ENCODE data around the gene LYRM1.
"Not testable (repeated sequence)": the region's sequence is repeated elsewhere in the genome, so short reads cannot be mapped to it uniquely, and the experiment has no call there.

LYRM1 gene

GRCh38 chr16:20903899-20904506, 3.4 kb downstream of the LYRM1 start:
- DNase-seq, result no peak

- peak; percentile 47 for DNase-seq
Observed at GRCh38 chr16:20904507-20905081, 4.0 kb downstream of the LYRM1 start.

- no peak for DNase-seq
Observed at GRCh38 chr16:20905576-20905975, 5.0 kb downstream of the LYRM1 start.

GRCh38 chr16:20906341-20907255, 6.0 kb downstream of the LYRM1 start:
- DNase-seq, result no peak

GRCh38 chr16:20910781-20911321, 10.3 kb downstream of the LYRM1 start:
- no peak for DNase-seq

GRCh38 chr16:20911361-20911760, 10.8 kb downstream of the LYRM1 start:
- DNase-seq, result no peak

GRCh38 chr16:20916289-20916688, 15.7 kb downstream of the LYRM1 start:
- DNase-seq, result no peak

- no peak for DNase-seq
Observed at GRCh38 chr16:20916942-20917341, 16.4 kb downstream of the LYRM1 start.

- no peak for DNase-seq
Observed at GRCh38 chr16:20918486-20919239, 18.1 kb downstream of the LYRM1 start.

GRCh38 chr16:20920091-20920490, 19.5 kb downstream of the LYRM1 start:
- DNase-seq, result no peak

- DNase-seq, result no peak
Observed at GRCh38 chr16:20920799-20921198, 20.2 kb downstream of the LYRM1 start.

- no peak for DNase-seq
Observed at GRCh38 chr16:20923876-20924275, 23.3 kb downstream of the LYRM1 start.

GRCh38 chr16:20925751-20926150, 25.2 kb downstream of the LYRM1 start:
- DNase-seq, result no peak

GRCh38 chr16:20928774-20929411, 28.3 kb downstream of the LYRM1 start:
- DNase-seq, result no peak

GRCh38 chr16:20929676-20930364, 29.2 kb downstream of the LYRM1 start:
- DNase-seq, result not testable (repeated sequence)

- DNase-seq, result no peak
Observed at GRCh38 chr16:20930365-20930690, 29.8 kb downstream of the LYRM1 start.

GRCh38 chr16:20931066-20931600, 30.6 kb downstream of the LYRM1 start:
- DNase-seq, result no peak

- DNase-seq, result no peak
Observed at GRCh38 chr16:20933589-20933988, 33.0 kb downstream of the LYRM1 start.

- no peak for DNase-seq
Observed at GRCh38 chr16:20937736-20938135, 37.2 kb downstream of the LYRM1 start.

GRCh38 chr16:20938426-20938825, 37.9 kb downstream of the LYRM1 start:
- DNase-seq, result no peak

- DNase-seq, result no peak
Observed at GRCh38 chr16:20939611-20940010, 39.0 kb downstream of the LYRM1 start.
